Measurements from ENCODE around the gene FAM237B. TPM values are rescaled to one million over a fixed set of nuclear protein-coding genes. Genes with fewer than 3 reads are reported as not detected.

Gene FAM237B
- polyA plus RNA-seq, 2 of the 4 experiments (the other 2 are of a cell fraction) = not detected

DNA sequence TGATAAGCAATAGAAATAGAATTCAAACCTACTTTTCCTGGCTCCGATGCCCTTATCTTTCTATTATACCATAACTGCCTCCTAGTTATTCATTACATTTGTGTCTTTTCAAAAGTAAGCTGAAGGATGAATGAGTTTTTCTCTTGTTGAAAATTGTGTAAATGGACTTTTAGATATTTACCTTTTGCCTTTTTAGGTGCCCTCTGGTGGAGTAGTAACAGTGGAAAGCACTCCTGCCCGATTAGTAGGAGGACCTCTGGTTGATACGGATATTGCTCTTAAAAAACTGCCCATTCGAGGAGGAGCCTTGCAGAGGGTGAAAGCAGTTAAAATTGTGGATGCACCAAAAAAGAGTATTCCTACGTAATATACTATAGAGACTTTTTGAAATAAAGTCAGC is 11.2 kb downstream of the FAM237B start:
- TF ChIP-seq MYC (IDR thresholded peaks at IDR 0.05; ENCODE audit: borderline replicate concordance, low read length) (no peak), POLR2A (IDR thresholded peaks at IDR 0.05; ENCODE audit: low read length) (no peak), CHD4 (IDR thresholded peaks at IDR 0.05; ENCODE audit: borderline replicate concordance) (no peak), MAFK (IDR thresholded peaks at IDR 0.05; ENCODE audit: partially characterized antibody) (no peak), MAZ (IDR thresholded peaks at IDR 0.05; ENCODE audit: borderline replicate concordance, low read depth, low read length) (no peak), SREBF2 (IDR thresholded peaks at IDR 0.05) (no peak), KDM5A (IDR thresholded peaks at IDR 0.05) (no peak), HDAC2 (IDR thresholded peaks at IDR 0.05) (no peak), NPAS2 (CRISPR knock-in tag; IDR thresholded peaks at IDR 0.05; ENCODE audit: borderline replicate concordance) (no peak), POLR2AphosphoS2 (conservative IDR thresholded peaks at IDR 0.05; ENCODE audit: low read length) (no peak), RFX5 (IDR thresholded peaks at IDR 0.05) (no peak), EHMT2 (IDR thresholded peaks at IDR 0.05; ENCODE audit: low read depth) (no peak), NFE2L2 (conservative IDR thresholded peaks at IDR 0.05; ENCODE audit: low read length) (no peak)
- TF ChIP-seq, protein P1, sequence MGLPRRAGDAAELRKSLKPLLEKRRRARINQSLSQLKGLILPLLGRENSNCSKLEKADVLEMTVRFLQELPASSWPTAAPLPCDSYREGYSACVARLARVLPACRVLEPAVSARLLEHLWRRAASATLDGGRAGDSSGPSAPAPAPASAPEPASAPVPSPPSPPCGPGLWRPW (IDR thresholded peaks at IDR 0.05) = no peak
- TF ChIP-seq, protein P2, sequence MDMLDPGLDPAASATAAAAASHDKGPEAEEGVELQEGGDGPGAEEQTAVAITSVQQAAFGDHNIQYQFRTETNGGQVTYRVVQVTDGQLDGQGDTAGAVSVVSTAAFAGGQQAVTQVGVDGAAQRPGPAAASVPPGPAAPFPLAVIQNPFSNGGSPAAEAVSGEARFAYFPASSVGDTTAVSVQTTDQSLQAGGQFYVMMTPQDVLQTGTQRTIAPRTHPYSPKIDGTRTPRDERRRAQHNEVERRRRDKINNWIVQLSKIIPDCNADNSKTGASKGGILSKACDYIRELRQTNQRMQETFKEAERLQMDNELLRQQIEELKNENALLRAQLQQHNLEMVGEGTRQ (IDR thresholded peaks at IDR 0.05) = no peak
- TF ChIP-seq, protein P3, sequence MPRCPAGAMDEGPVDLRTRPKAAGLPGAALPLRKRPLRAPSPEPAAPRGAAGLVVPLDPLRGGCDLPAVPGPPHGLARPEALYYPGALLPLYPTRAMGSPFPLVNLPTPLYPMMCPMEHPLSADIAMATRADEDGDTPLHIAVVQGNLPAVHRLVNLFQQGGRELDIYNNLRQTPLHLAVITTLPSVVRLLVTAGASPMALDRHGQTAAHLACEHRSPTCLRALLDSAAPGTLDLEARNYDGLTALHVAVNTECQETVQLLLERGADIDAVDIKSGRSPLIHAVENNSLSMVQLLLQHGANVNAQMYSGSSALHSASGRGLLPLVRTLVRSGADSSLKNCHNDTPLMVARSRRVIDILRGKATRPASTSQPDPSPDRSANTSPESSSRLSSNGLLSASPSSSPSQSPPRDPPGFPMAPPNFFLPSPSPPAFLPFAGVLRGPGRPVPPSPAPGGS (IDR thresholded peaks at IDR 0.05) = no peak
- TF ChIP-seq, protein P4, sequence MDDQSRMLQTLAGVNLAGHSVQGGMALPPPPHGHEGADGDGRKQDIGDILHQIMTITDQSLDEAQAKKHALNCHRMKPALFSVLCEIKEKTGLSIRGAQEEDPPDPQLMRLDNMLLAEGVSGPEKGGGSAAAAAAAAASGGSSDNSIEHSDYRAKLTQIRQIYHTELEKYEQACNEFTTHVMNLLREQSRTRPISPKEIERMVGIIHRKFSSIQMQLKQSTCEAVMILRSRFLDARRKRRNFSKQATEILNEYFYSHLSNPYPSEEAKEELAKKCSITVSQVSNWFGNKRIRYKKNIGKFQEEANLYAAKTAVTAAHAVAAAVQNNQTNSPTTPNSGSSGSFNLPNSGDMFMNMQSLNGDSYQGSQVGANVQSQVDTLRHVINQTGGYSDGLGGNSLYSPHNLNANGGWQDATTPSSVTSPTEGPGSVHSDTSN (IDR thresholded peaks at IDR 0.05) = no peak
- TF ChIP-seq, protein P5, sequence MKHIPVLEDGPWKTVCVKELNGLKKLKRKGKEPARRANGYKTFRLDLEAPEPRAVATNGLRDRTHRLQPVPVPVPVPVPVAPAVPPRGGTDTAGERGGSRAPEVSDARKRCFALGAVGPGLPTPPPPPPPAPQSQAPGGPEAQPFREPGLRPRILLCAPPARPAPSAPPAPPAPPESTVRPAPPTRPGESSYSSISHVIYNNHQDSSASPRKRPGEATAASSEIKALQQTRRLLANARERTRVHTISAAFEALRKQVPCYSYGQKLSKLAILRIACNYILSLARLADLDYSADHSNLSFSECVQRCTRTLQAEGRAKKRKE (CRISPR knock-in tag; IDR thresholded peaks at IDR 0.05; ENCODE audit: low read depth) = no peak
- TF ChIP-seq, protein P6, sequence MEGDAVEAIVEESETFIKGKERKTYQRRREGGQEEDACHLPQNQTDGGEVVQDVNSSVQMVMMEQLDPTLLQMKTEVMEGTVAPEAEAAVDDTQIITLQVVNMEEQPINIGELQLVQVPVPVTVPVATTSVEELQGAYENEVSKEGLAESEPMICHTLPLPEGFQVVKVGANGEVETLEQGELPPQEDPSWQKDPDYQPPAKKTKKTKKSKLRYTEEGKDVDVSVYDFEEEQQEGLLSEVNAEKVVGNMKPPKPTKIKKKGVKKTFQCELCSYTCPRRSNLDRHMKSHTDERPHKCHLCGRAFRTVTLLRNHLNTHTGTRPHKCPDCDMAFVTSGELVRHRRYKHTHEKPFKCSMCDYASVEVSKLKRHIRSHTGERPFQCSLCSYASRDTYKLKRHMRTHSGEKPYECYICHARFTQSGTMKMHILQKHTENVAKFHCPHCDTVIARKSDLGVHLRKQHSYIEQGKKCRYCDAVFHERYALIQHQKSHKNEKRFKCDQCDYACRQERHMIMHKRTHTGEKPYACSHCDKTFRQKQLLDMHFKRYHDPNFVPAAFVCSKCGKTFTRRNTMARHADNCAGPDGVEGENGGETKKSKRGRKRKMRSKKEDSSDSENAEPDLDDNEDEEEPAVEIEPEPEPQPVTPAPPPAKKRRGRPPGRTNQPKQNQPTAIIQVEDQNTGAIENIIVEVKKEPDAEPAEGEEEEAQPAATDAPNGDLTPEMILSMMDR (IDR thresholded peaks at IDR 0.05) = no peak
- no peak for DNase-seq (ENCODE audit: low read depth in 1 of 2, low spot score in 1 of 2)
- POLR2A ChIA-PET = no interaction called here
- Histone ChIP-seq H3K4me2 (no peak overlapping the region), H3K9me3 (no peaks in the 10 kb centered on the region), H3K4me1 (no peaks in the 10 kb centered on the region), H3K4me3 (no peak overlapping the region), H3K27ac (no peak overlapping the region)
- CTCF ChIA-PET = interaction anchor here (0.7 to 1.2 kb wide), 2 partner anchors 12 to 36 kb away, joined by 3 read pairs; no protein-coding TSS in a partner anchor
- ATAC-seq = no peak
- 77% methylated on average over 5 of the region's 5 CpGs for WGBS (ENCODE audit: missing lambda C conversion rate)
- FAIRE-seq = no peak

DNA sequence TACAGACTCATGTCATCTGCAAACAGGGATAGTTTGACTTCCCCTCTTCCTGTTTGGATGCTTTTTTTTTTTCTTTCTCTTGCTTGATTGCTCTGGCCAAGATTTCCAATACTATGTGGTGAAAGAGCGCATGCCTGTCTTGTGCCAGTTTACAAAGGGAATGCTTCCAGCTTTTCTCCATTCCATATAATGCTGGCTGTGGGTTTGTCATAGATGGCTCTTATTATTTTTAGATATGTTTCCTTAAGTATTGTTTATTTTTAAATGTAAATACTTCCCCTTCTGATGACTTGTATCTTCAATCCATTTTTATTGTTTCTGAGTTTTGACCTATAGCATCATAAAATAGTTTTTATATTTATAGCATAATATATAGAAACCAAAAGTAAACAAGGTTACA is 17.9 kb downstream of the FAM237B start:
- TF ChIP-seq EHMT2 (IDR thresholded peaks at IDR 0.05; ENCODE audit: low read depth) (no peak), JUNB (IDR thresholded peaks at IDR 0.05) (no peak), MAZ (IDR thresholded peaks at IDR 0.05; ENCODE audit: borderline replicate concordance, low read depth, low read length) (no peak), EHF (CRISPR knock-in tag; IDR thresholded peaks at IDR 0.05) (no peak), NPAS2 (CRISPR knock-in tag; IDR thresholded peaks at IDR 0.05; ENCODE audit: borderline replicate concordance) (no peak), KDM1A (IDR thresholded peaks at IDR 0.05; ENCODE audit: low read depth) (no peak), SMC3 (IDR thresholded peaks at IDR 0.05) (no peak), ZSCAN20 (CRISPR knock-in tag; IDR thresholded peaks at IDR 0.05) (no peak), SREBF2 (IDR thresholded peaks at IDR 0.05) (no peak), KDM5A (IDR thresholded peaks at IDR 0.05) (no peak)
- TF ChIP-seq, protein P7, sequence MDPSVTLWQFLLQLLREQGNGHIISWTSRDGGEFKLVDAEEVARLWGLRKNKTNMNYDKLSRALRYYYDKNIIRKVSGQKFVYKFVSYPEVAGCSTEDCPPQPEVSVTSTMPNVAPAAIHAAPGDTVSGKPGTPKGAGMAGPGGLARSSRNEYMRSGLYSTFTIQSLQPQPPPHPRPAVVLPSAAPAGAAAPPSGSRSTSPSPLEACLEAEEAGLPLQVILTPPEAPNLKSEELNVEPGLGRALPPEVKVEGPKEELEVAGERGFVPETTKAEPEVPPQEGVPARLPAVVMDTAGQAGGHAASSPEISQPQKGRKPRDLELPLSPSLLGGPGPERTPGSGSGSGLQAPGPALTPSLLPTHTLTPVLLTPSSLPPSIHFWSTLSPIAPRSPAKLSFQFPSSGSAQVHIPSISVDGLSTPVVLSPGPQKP (IDR thresholded peaks at IDR 0.05; ENCODE audit: low read depth, low read length) = no peak
- TF ChIP-seq, protein P8, sequence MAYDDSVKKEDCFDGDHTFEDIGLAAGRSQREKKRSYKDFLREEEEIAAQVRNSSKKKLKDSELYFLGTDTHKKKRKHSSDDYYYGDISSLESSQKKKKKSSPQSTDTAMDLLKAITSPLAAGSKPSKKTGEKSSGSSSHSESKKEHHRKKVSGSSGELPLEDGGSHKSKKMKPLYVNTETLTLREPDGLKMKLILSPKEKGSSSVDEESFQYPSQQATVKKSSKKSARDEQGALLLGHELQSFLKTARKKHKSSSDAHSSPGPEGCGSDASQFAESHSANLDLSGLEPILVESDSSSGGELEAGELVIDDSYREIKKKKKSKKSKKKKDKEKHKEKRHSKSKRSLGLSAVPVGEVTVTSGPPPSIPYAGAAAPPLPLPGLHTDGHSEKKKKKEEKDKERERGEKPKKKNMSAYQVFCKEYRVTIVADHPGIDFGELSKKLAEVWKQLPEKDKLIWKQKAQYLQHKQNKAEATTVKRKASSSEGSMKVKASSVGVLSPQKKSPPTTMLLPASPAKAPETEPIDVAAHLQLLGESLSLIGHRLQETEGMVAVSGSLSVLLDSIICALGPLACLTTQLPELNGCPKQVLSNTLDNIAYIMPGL (CRISPR knock-in tag; IDR thresholded peaks at IDR 0.05; ENCODE audit: borderline replicate concordance) = no peak
- FAIRE-seq (no peak), ATAC-seq (no peak), DNase-seq (ENCODE audit: low read depth in 1 of 2, low spot score in 1 of 2) (no peak)
- Histone ChIP-seq H3K27ac (no peak overlapping the region), H3K4me3 (no peak overlapping the region), H3K4me1 (no peaks in the 10 kb centered on the region), H3K9me3 (no peaks in the 10 kb centered on the region), H3K4me2 (no peak overlapping the region)
- POLR2A ChIA-PET = no interaction called here
- WGBS (ENCODE audit: missing lambda C conversion rate) = 97% methylated on average over 1 of the region's 1 CpG
- CTCF ChIA-PET = interaction anchor here (1.7 to 1.9 kb wide), 2 partner anchors 9 to 149 kb away, joined by 7 to 11 read pairs; partner anchors contain the start of gene STEAP1
